Measurements from ENCODE around the gene TWIST2.

Gene TWIST2

GRCh38 chr2:238922435-238922834 lies 74.5 kb downstream of the TWIST2 start:
- no peak for DNase-seq

GRCh38 chr2:238924032-238924431 lies 76.1 kb downstream of the TWIST2 start:
- DNase-seq, result no peak

DNA sequence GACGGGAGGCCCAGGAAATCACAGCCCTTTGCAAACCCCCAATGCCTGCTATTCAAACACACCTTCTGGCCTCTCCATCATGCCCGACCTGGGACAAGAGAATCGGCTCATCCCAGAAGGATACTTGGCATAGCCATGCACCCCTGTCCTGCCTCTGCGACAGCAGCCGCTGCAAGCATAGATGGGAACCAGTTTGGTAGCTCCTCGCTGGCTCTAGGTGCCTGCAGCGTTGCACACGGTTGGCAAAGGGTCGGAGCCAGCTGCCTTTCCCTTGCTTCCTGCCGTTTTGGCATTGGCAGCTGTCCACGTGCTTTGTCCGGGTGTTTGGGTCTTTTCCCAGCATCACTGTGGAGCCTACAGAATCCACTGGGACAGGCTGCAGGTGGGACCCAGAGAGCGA lies 76.9 kb downstream of the TWIST2 start:
- no peak for DNase-seq

- DNase-seq, result no peak
Measured at GRCh38 chr2:238925281-238925680, 77.4 kb downstream of the TWIST2 start.

DNA sequence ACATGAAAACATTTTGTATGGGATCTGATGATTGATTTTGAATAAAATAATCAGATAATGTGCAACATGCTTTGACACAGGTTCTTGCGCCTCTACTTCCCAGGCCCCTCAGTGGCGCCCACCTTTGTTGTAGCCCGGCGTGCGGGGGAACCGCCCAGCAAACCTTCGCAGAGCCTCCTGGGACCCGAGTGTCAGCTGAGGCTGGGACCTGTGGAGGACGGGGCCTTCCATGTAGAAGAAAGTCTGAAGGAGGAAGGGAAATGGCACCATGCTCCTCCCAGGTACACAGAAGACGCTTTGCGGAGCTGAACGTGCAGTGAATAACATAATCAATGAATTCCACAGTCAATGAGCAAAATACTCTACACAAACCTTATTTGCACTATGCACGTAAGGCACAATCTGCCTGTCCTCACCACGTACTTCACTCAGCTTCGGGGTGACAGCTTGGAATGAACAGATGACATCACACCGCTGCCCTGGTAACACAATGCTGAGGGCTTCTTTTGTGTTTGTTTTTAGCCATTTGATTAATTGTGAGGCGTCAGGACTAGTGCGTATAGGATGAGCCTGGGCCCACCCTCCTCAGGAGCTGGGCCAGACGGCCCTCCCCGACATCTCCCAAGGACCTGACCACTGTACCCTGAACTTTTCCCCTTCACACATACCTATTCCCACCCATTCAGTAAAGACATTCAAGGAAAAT lies 78.1 kb downstream of the TWIST2 start:
- DNase-seq, result no peak

DNA sequence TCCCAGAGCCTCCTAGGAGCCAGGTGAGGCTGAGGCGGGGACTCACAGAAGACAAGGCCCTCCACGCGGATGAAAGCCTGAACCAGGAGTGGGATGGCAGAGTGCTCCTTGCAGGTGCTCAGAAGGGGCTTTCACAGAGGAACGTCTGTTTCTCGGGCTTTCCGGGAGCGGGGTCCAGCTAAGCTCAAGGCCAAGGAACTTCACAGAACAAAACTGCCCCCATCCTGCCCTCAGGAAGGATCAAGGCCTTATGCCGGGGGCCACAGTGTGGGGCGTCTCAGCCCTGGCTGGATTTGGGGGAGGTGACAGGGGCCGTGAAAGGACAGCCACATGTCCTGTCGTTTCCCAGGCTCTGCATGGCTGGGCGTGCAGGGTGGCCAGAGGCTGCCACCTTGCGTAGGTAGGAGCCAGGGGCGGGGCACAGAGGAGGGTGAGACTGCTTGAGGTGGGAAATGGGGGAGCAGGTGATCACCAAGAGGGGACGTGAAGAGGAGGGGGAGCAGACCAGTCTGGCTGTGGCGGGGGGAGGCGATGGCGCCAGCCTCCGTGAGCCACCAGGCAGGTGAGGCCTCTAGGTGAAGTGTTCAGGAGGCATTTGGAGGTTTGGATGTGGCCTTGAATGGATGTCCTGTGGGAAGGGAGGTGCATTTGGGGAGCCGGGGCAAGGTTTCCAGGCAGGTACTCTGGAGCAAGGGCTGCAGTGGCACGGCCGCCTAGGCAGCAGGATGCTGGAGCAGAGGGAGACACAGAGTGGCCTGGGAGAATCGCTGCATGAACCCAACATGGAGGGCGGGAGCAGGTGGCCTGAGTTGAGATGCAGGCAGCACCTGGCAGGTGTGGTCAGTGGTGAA lies 79.1 kb downstream of the TWIST2 start:
- no peak for DNase-seq

- no peak for DNase-seq
Measured at GRCh38 chr2:238927746-238928519, 80.0 kb downstream of the TWIST2 start.

DNA sequence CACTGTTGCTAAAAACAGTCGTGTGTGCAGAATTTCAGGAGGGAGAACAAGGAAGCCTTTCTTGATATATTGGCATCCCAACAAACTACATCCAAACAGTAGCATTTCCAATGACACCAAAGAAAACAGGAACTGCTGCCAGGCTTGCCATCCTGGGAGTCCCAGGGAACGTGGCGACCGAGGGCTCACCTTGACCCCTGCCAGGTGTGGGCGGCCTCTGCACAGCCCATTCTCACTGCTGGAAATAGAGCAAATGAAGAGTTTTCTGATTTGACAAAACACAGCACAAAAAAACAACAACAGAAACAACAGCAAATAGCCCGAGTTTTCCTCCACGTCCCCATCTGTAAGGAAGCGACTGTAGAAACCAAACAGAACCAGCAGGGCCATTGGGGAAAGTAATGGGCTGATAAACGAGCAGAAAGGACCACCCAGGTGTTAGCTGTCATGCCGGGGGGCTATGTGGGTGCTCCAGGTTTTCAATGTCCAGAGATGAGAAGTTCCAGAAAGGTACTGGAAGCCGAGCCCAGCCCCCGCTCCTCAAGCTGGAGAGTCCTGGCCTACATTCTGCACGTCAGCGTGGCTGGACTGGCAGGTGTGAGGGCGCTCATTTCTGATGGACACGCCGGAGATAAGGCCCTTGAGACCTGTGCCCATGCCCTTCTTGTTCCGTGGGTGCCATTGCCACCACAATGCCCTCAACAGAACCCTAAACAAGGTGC lies 80.8 kb downstream of the TWIST2 start:
- no peak for DNase-seq

DNA sequence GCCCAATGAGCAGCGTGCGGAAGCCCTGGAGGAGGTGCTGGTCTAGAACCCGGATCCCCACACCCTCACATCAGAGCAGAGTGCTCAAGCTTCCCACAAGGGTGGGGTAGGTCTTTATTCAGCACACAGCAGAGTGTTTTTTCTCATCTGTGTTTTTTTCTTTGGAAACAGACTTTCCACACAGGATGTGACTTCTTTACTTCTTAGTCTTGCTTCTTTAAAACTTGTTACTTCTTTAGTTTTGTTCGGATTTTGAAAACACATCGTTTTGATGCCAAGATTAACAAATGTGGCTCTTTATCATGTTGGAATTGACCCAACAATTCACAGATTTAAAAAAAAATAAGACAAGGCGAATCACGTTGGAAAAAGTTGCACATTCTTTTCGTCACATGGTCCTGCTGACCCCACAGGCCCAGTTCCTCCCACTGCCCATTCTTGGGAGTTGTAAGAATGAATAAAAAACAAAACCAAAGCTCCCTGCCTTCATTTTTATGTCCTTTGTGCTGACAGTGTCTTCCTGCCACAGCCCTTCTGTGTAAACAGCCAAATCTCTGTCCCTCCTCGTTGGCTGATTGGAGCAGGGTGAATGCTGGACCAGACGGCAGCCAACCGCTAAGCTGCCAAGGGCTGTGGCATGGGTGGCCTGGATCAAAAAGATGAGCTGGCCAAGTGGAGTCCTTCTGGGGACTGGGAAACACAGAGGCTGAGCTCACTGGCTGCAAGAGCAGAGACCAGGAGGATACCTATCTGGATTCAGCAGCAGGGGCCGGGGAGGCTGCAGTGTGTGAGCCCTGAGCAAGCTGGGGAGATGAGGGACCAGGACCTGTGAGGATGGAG lies 81.6 kb downstream of the TWIST2 start:
- DNase-seq, result no peak

GRCh38 chr2:238930216-238930615 lies 82.3 kb downstream of the TWIST2 start:
- no peak for DNase-seq

- no peak for DNase-seq
Measured at GRCh38 chr2:238936162-238937052, 88.5 kb downstream of the TWIST2 start.

DNA sequence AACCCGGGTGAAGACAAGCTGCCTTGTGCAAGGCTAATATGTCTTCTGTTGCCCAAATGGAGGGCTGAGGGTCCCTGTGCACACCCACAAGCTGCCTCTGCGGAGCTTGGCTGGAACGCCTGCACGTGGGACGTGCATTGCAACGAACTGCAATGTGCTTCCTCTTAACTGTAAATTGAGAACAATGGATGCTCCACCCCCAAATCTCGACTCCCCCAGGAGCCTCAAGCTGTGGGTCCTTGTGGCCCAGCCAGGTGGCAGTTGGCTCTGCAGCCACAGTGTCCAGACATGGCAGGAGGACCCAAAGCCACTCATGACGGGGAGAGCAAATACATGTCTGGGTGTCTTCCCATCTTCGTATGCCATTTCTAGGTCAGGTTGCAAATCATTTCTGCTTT lies 90.1 kb downstream of the TWIST2 start:
- DNase-seq, result no peak

GRCh38 chr2:238938401-238939055 lies 90.6 kb downstream of the TWIST2 start:
- DNase-seq, result no peak

GRCh38 chr2:238939074-238939473 lies 91.2 kb downstream of the TWIST2 start:
- no peak for DNase-seq

DNA sequence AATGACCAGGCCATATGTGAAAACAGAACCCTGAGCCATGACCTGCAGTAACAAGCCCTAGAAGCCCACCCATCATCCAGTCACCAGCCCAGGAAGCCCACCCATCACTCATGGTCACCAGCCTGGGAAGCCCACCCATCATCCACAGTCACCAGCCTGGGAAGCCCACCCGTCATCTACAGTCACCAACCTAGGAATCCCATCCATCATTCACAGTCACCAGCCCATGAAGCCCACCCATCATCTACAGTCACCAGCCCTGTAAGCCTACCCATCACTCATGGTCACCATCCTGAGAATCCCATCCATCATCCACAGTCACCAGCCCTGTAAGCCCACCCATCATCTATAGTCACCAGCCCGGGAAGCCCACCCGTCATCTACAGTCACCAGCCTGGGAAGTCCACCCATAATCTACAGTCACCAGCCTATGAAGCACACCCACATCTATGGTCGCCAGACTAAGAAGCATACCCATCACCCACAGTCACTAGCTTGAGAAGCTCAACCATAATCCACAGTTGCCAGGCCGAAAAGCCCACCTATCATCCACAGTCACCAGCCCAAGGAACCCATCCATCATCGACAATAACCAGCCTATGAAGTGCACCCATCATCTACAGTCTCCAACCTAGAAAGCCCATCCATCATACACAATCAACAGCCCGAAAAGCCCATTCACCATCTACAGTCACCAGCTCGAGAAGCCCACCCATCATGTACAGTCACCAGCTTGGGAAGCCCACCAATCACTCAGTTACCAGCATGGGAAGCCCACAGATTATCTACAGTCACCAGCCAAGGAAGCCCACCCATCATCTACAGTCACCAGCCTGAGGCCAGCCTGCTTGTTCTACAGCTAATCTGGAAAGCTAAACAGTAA lies 91.9 kb downstream of the TWIST2 start:
- no peak for DNase-seq

GRCh38 chr2:238940806-238941205 lies 92.9 kb downstream of the TWIST2 start:
- DNase-seq, result no peak

- DNase-seq, result no peak
Measured at GRCh38 chr2:238941262-238941792, 93.4 kb downstream of the TWIST2 start.

DNA sequence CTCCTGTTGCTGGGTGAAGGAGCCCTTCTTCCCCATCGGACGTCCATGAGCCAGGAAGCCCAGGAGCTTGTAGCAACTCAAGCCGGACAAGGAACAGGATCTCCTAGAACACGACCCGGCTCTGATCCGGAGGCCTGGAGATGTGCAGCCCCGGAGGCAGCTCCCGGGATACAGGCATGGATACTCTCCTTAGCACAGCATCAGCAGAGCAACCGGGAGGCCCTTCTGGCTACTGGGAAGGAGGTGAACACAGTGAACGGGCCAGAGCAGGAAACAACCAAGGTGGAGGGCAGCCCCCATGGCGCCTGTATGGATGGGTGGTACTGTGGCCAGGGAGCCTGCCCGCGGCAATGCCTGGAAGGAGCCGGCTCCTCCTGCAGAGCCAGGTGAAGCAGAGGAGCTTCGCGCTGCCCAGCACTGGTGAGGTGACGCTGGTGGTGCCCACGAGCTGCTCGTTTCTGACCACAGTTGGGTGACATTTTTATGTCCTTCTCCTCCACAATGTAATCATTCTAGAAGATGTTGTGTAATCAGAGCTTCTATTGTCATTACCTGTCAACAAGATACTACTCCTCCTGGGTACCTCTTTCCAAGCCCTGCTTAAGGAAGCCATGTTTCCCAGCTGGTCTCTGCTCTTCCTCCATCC lies 94.3 kb downstream of the TWIST2 start:
- no peak for DNase-seq

All from CD4-positive, alpha-beta T cell treated with Interleukin-10 for 1 hour (primary cell).